Stimulated activated naive CD8-positive, alpha-beta T cell treated with anti-CD3 and anti-CD28 coated beads, Interleukin-15, amount 100 ng/mL, for 72 hours (primary cell): ENCODE data around the gene SLC29A2.

Experiments
- ATAC-seq: fragments of 150-1000 bp; cut with Tn5 transposase; 2 replicates; pipeline ENCODE4 v1.10.0; 2021; ENCODE audit warnings: mild to moderate bottlenecking, moderate library complexity
- DNase-seq, 2 donors: peaks; one replicate each; pipeline ENCODE4 v3.0.0; 2021 to 2022
- H3K27ac Mint-ChIP-seq, 2 donors: one replicate each; pipeline ENCODE4 v1.8.0; 2022; ENCODE audit warnings: mild to moderate bottlenecking in 2 of 2, mixed read lengths in 2 of 2, moderate library complexity in 2 of 2
- H3K27me3 Mint-ChIP-seq: one replicate; pipeline ENCODE4 v1.8.0; 2022; ENCODE audit warnings: mixed read lengths
- H3K4me1 Mint-ChIP-seq: one replicate; pipeline ENCODE4 v1.8.0; 2022; ENCODE audit warnings: mild to moderate bottlenecking, mixed read lengths
- H3K4me3 Mint-ChIP-seq, 2 donors: one replicate each; pipeline ENCODE4 v1.8.0; 2022; ENCODE audit warnings: mild to moderate bottlenecking in 2 of 2, mixed read lengths in 2 of 2, moderate library complexity in 1 of 2
- H3K9me3 Mint-ChIP-seq, 2 donors: one replicate each; pipeline ENCODE4 v1.8.0; 2022; ENCODE audit warnings: mixed read lengths in 2 of 2

Gene SLC29A2

GRCh38 chr11:66333896-66334604, 37.5 kb downstream of the SLC29A2 start:
- H3K27ac Mint-ChIP-seq, result no peak overlapping the region
- ATAC-seq (no peak), DNase-seq (no peak)
- H3K4me1 Mint-ChIP-seq, result peaks cover 43% of the 10 kb centered on the region
- no peak overlapping the region for H3K4me3 Mint-ChIP-seq
- H3K9me3 Mint-ChIP-seq, result no peaks in the 10 kb centered on the region
- H3K27me3 Mint-ChIP-seq, result no peaks in the 10 kb centered on the region

- peaks cover 44% of the 10 kb centered on the region for H3K4me1 Mint-ChIP-seq
- no peaks in the 10 kb centered on the region for H3K27me3 Mint-ChIP-seq
- no peak overlapping the region for H3K27ac Mint-ChIP-seq
- no peak for ATAC-seq
- no peak for DNase-seq
- H3K4me3 Mint-ChIP-seq, result no peak overlapping the region
- no peaks in the 10 kb centered on the region for H3K9me3 Mint-ChIP-seq
Observed at GRCh38 chr11:66333220-66333877, 38.2 kb downstream of the SLC29A2 start.

GRCh38 chr11:66332371-66333219, 39.0 kb downstream of the SLC29A2 start:
- ATAC-seq, result no peak
- no peak for DNase-seq
- Mint-ChIP-seq H3K4me1 (peaks cover 45% of the 10 kb centered on the region), H3K27ac (no peak overlapping the region), H3K4me3 (no peak overlapping the region), H3K9me3 (no peaks in the 10 kb centered on the region), H3K27me3 (no peaks in the 10 kb centered on the region)

GRCh38 chr11:66331542-66332370, 39.8 kb downstream of the SLC29A2 start:
- ATAC-seq (no peak), DNase-seq (no peak)
- Mint-ChIP-seq H3K4me1 (peaks cover 45% of the 10 kb centered on the region), H3K4me3 (no peak overlapping the region), H3K27ac (no peak overlapping the region), H3K9me3 (no peaks in the 10 kb centered on the region), H3K27me3 (no peaks in the 10 kb centered on the region)

- Mint-ChIP-seq H3K4me1 (peaks cover 45% of the 10 kb centered on the region), H3K9me3 (no peaks in the 10 kb centered on the region), H3K27ac (no peak overlapping the region), H3K4me3 (no peak overlapping the region), H3K27me3 (no peaks in the 10 kb centered on the region)
- DNase-seq (no peak), ATAC-seq (no peak)
Observed at GRCh38 chr11:66330931-66331330, 40.6 kb downstream of the SLC29A2 start.

GRCh38 chr11:66329165-66329673, 42.3 kb downstream of the SLC29A2 start:
- DNase-seq (no peak), ATAC-seq (no peak)
- peaks cover 50% of the 10 kb centered on the region for H3K4me1 Mint-ChIP-seq
- peak overlapping the region in 1 of 2 donors; percentile 58 for H3K4me3 Mint-ChIP-seq
- H3K27me3 Mint-ChIP-seq, result no peaks in the 10 kb centered on the region
- H3K9me3 Mint-ChIP-seq, result no peaks in the 10 kb centered on the region
- no peak overlapping the region for H3K27ac Mint-ChIP-seq

GRCh38 chr11:66328302-66329144, 43.0 kb downstream of the SLC29A2 start:
- ATAC-seq (peak; percentile 87), DNase-seq (peak; percentile 82 to 90)
- Mint-ChIP-seq H3K4me3 (peak overlapping the region; percentile 58 to 63), H3K9me3 (peaks cover 0 to 3% of the 10 kb centered on the region in 2 donors), H3K4me1 (peaks cover 56% of the 10 kb centered on the region), H3K27me3 (no peaks in the 10 kb centered on the region), H3K27ac (peak overlapping the region; percentile 22 to 69)

- H3K4me3 Mint-ChIP-seq, result no peak overlapping the region
- no peaks in the 10 kb centered on the region for H3K27me3 Mint-ChIP-seq
- H3K4me1 Mint-ChIP-seq, result peaks cover 56% of the 10 kb centered on the region
- H3K9me3 Mint-ChIP-seq, result peaks cover 0 to 6% of the 10 kb centered on the region in 2 donors
- DNase-seq (peak in 1 of 2 donors; percentile 46), ATAC-seq (peak; percentile 56)
- peak overlapping the region; percentile 13 to 22 for H3K27ac Mint-ChIP-seq
Observed at GRCh38 chr11:66328031-66328301, 43.6 kb downstream of the SLC29A2 start.

GRCh38 chr11:66327171-66328030, 44.2 kb downstream of the SLC29A2 start:
- no peak for ATAC-seq

GRCh38 chr11:66326261-66327111, 45.1 kb downstream of the SLC29A2 start:
- H3K27ac Mint-ChIP-seq, result peak overlapping the region; percentile 75 to 85
- ATAC-seq (peak; percentile 63), DNase-seq (peak in 1 of 2 donors; percentile 62)
- peaks cover 0 to 6% of the 10 kb centered on the region in 2 donors for H3K9me3 Mint-ChIP-seq
- H3K4me3 Mint-ChIP-seq, result peak overlapping the region; percentile 32 to 75
- peaks cover 68% of the 10 kb centered on the region for H3K4me1 Mint-ChIP-seq
- H3K27me3 Mint-ChIP-seq, result no peaks in the 10 kb centered on the region

More at GRCh38 chr11:66327171-66328030, 44.2 kb downstream of the SLC29A2 start:
- peak overlapping the region; percentile 13 to 22 for H3K27ac Mint-ChIP-seq
- no peaks in the 10 kb centered on the region for H3K27me3 Mint-ChIP-seq
- peaks cover 59% of the 10 kb centered on the region for H3K4me1 Mint-ChIP-seq
- DNase-seq, result no peak
- peak overlapping the region; percentile 10 to 24 for H3K4me3 Mint-ChIP-seq
- peaks cover 0 to 6% of the 10 kb centered on the region in 2 donors for H3K9me3 Mint-ChIP-seq

GRCh38 chr11:66325263-66325671, 46.3 kb downstream of the SLC29A2 start:
- H3K4me1 Mint-ChIP-seq, result peaks cover 68% of the 10 kb centered on the region
- no peak overlapping the region for H3K27ac Mint-ChIP-seq
- H3K4me3 Mint-ChIP-seq, result no peak overlapping the region
- H3K9me3 Mint-ChIP-seq, result peaks cover 1 to 6% of the 10 kb centered on the region in 2 donors
- no peaks in the 10 kb centered on the region for H3K27me3 Mint-ChIP-seq
- no peak for DNase-seq
- ATAC-seq, result no peak

GRCh38 chr11:66324664-66325063, 46.9 kb downstream of the SLC29A2 start:
- no peak overlapping the region for H3K4me3 Mint-ChIP-seq
- no peak for DNase-seq
- H3K27ac Mint-ChIP-seq, result no peak overlapping the region

GRCh38 chr11:66323684-66324083, 47.9 kb downstream of the SLC29A2 start:
- Mint-ChIP-seq H3K9me3 (peaks cover 6 to 10% of the 10 kb centered on the region in 2 donors), H3K27me3 (no peaks in the 10 kb centered on the region), H3K4me1 (peaks cover 79% of the 10 kb centered on the region), H3K27ac (no peak overlapping the region), H3K4me3 (no peak overlapping the region)
- DNase-seq (no peak), ATAC-seq (no peak)

More at GRCh38 chr11:66324664-66325063, 46.9 kb downstream of the SLC29A2 start:
- no peak for ATAC-seq
- H3K4me1 Mint-ChIP-seq, result peaks cover 74% of the 10 kb centered on the region
- no peaks in the 10 kb centered on the region for H3K27me3 Mint-ChIP-seq
- H3K9me3 Mint-ChIP-seq, result peaks cover 4 to 6% of the 10 kb centered on the region in 2 donors
